NCI-H748 (cell line): ENCODE data around the gene MSRB3.

Source experiments
- DNase-seq: peaks from one replicate; lab custom pipeline; 2025; ENCODE audit not compliant: unreplicated experiment; lab: John Stamatoyannopoulos, UW

Gene MSRB3

DNA sequence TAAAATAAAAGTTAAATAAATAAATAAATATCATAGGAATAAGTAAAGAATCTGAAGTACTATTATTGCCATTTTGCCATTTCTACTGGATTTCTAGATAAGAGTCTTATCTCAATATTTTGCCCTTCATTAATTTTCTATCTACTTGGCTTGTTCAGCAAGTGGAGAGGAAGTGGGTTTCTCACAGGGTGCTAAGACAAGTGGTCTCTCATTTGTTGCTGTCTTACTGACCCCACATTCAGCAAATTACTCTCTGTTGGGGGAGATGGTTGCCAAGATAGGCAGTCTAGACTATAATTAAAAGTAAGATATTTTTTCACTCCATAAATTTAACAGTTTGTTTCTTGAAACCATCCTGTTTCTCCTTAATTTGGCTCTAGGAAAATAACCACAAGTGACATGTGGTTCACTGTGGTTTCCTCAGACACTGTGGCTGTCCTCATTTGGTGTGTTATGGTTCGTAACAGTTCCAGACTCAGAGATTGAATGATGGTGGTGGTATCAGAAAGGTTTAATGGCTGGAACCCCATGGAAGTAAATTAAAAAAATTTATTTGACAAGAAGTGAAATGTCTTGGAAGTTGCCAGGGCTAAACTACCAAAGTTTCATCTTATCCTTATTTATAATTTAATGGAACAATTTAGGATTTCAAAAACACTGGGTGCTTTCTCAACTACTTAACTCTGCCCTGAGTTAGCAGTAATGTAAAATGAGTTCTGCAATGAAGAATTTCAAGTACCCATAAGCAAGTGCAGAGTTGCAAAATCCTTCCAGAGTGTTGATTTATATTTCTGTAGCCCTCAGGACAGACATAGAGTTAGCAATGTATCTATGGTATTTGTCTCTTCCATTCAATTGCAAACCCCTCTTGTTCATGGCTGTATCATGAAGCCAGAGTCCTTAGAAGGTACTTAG, 214.8 kb downstream of the MSRB3 start:
- no peak for DNase-seq

DNA sequence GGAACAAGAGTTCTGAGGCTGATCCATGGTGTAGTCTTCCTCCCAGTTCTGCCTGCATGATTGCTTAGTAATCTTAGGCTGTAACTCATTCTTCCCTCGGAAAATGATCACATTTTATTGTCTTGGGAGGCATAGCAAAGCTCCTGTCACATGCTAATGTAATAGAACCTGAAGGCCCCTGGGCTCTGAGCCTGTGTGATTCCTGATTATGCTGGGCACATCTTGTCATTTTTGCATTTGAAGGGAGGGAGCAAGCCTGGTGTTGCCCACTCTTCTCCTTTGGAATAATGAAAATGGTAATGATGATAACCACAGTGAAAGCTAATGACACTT, 215.4 kb downstream of the MSRB3 start:
- no peak for DNase-seq

DNA sequence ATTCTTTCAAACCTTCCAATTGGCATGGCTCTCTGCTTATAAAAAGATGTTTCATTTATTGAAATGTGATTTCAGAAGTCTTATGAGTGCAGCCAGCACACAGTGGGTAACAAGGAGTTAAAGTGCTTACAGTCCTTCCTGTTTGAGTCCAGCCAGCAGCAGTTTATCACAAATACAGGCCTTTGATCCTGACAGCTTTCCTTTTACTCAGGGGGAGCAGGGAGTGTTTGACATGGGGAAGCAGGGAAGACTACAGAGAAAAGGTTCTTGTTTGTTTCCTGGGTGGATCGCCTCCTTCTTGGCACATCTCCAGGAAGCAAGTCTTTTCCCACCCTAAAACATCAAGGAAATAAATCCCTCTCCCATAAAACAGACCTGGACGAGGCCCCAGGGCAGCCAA, 216.1 kb downstream of the MSRB3 start:
- no peak for DNase-seq

DNA sequence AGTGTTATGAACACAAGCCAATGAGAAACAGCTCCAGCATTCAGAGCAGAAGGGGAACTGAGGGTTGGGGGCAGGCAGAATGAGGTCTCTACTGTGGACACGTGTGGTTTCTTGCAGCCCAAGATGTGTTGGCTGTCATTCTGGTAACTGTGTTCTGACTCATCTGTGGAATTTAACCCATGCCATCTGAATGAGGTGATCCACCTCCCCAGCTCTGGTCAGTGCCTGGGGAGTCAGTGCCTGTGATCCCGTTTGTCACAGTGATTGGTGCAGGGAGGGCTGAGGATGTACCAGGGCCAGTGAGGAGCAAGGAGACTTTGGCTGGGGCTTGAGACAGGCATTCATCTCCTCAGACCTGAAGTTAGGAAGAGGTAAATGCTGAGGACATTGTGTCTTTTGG, 216.8 kb downstream of the MSRB3 start:
- DNase-seq: no peak

DNA sequence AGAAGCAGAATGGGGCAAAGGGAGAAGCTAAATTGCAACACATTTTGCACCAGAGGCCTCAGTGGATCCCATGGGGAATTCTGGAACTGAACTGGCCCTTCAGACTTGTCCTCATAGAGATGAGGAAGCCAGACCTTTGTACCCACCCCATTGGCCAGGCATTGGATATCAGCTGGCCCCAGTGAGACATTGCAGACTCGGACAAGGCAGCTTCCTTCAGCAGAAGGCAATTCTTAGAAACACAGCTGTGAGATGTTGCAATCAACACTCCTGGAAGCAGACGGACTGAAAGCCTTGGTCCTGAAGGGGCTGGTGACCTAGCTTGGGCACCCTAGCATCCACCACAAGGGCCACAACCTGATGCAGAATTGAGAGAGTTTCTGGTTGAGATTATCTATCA, 218.1 kb downstream of the MSRB3 start:
- no peak for DNase-seq

DNA sequence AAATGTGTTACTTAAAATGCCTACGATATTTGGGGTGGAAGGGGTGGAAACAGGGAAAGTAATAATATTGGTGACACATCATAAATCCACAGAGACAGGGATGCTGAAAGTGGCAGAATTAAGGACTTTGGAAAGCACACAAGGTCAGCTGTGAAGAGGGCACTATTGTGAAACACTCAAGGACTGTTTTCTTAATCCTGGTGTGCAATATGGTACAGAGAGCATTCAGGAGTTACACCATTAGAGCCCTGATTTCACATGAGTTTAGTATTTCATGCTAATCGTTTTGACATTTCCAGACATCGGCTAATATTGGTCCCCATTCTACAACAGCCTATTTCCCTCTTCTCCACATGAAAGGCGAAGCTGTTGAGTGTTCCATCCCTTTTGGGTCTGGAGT, 219.2 kb downstream of the MSRB3 start:
- no peak for DNase-seq

DNA sequence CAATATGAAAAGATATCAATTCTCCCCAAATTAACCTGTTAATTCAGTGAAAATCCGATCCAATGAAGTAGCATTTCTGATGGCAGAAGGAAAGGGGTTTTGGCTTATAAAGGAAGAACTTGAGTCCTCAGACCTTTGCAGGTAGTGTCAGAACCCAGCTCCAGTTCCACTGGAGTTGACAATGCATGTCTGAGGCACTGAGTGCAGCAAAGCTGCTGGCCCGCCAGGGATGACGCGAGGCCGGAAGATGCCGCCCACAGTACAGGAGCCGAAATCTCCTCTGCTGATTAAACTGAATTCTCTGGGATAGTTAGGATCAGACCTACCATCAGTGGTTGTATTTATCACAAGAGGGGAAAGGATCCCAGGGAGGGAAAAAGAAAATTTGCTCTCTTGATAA, 220.7 kb downstream of the MSRB3 start:
- no peak for DNase-seq

DNA sequence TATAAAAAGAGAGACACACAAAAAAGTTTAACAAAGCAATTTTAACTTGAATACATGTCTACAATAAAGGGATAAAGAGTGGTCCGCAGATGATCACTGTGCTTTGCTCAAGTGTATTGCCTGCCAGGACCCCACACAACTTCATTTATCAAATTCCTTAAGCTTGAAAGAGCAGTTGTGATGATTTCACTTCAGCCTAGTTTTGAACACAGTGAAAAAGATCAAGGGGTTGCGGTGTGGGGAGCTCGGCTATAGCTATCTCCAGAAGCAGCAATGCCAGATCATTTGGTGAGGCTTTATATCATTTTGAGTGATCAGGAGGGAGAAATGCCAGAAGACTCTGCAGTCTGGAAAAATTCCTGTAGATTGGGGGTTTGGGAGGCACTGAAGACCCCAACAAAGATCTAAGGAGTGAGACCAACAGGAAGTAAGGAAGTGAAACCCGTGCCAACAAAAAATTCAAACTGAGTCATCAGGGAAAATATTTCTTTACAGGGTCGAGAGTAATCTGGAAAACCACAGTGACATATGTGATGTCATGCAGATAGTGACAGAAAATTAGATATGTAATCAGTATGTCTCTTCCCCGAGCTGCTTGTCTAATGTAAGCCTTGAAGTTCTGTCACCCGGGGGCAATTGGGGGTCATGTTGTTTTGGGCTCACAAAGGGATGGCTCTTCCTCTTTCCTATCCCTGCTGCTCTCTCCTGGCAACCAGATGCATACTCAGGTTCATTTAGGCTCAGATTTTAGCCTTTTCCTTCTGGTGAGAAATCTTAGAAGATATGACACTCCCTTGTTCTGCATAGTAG, 221.8 kb downstream of the MSRB3 start:
- no peak for DNase-seq

DNA sequence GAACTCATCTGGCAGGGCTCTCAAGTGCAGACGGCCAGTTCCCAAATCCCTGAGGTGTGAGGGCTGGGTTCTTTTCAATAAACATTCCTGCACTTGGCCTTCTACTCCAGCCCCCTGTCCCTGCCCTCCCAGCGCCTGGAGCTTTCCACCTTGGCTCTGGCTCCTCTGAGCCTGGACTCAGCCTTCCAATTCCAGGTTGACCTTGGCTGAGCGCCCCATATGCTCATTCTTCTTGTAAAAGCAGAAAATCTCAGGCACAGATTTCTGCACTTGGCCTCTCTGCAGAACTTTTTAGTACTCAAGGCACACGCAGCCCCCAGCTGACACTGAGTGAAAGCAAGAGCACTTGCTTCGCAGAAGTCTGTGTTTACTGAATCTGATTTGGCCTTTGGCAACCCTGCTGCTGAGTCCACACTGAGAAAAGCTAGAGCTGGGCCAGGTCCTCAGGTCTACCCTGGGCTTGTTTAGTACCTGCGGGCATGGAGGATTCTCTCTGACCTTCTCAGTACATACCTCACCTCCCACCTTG, 222.7 kb downstream of the MSRB3 start:
- no peak for DNase-seq

DNA sequence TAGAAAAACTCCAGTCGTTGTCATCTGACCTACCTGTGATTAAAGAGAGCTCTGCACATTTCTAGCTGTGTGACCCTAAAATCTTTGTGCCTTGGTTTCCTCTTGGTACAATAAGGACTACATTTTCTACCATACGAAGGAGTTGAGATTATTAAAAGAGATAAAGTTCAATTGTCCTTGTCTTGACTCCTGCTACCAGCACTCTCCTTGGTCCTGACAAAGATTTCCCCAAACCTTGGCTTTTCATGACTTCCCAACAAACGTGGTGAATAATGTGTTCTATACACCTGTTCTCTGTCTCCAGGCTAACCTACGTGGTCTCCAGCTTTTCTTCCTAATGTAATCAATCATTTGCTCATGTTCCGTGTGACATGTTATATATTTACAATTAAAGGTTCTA, 223.5 kb downstream of the MSRB3 start:
- DNase-seq: no peak

DNA sequence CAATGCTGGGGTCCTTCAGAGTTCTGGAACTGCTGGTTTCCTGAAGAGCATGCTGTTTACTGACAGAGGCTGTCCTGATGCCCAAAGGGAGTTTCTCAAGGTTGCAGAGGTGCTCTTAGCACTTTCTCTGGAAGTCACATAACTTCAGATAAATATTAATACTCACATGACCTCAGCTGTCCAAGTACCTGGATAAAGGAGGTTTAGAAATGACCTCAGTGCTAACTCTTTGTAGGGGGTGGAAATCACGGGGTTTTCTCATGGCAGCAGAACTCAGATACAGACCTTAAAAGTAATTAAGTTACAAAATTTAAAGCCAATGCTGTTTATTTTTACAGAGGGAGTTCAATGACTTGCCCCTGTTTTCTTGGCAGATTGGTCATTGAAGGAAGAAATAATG, 225.9 kb downstream of the MSRB3 start:
- no peak for DNase-seq

DNA sequence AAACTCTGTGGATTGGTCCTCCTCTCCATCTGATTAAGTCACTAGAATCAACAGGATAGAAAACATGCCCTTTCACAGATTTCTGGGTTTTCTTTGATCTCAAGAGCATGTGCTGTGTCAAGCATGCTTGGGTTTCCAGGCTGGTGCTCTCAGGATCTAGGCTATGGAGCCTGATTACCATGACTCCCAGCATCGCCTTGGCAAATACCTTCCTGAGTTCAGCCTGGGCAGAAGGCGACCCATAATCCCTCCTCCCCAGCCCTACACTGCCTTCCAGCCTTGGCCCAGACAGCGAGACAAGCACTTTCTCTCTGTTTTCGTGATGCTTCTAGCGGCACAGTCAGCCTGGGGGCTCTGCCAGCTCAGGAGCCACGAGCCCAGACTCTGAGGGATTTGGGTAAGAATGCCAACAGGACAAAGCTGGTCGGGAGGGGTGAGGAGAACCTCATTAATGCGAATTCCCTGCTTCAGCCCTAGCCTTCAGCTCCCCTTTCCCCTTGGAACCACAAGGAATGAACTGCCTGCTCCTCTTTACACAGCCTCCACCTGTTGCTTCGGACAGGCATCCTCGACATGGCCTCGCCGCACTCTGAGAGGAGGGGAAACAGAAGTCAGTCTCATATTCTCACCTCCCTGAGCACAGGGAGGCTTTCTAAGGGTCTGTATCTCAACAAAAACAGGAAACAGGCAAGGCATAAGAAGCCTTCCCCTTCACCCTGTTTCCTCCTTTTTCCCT, 227.1 kb downstream of the MSRB3 start:
- no peak for DNase-seq

DNA sequence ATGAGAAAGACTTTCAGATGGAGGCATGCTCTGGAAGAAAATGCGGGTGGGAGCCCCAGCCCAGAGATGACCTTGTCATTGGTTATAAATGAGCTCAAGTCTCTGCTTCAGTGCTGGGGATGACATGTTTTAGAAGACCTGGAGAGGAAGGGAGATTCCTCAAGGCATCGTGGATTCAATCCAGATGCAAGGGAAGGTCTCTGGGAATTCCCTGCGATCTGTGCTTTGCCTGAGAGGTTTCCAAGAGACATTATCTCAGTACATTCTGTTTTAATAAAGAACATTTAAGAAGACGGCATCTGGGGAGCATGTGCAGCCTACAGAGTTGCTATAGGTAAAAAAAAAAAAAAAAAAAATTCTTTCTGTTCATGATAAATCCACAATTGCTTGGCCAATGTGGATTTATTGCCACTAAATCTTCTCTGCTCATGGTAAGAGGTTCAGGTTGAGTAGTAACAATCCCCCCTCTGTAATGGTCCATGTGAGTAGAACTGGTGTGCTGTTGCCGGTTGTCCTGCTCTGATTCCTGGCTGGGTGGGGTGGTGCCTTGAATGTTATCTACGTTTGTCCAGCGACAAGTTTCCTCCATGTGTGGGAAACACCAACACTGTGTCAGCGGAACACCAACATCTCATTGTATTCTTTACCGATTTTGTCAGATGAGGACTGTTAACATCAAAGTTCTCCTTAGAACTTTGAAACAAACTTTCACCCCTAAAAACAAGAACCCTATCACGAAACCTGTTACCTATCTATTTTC, 230.0 kb downstream of the MSRB3 start:
- no peak for DNase-seq

DNA sequence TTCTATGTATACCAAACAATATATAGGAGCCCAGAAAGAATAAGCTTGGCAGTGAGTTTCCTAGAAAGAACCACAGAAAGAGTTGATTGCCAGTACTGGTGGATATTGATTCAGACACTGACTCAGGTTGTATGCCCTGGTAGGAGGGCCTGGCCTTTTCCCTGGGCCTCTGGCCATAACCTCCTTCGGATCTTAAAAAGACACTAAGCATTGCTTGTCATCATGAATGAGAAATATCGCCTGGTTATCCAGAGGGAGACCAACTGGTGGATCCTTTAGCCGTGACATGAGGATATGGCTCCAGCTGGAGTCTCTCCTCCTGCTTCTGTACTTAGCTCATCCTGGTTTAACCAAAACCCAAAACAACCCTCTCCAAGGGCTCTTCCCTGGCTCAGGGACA, 231.5 kb downstream of the MSRB3 start:
- no peak for DNase-seq

DNA sequence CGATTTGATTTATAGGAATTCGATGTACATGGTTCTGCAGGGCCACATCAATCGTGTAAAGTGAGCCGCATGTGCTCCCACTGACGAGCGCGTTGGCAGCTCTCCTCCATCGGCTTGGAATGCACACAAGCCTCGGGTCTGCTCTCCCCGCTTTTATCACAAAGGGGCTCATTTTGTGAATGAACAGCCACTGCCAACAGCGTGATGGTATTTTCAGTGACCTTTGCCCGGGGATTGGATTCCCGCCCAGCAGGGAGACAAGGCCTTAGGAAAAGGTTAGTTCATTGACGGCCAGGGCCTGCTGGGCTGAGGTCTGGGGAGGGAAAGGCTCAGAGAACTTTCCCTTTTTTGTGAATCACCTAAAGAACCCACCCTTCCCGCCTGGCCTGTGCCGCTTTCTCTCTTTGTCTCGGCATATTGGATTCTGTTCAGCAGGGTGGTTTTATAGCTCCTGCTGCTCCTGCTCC, 232.1 kb downstream of the MSRB3 start:
- no peak for DNase-seq

DNA sequence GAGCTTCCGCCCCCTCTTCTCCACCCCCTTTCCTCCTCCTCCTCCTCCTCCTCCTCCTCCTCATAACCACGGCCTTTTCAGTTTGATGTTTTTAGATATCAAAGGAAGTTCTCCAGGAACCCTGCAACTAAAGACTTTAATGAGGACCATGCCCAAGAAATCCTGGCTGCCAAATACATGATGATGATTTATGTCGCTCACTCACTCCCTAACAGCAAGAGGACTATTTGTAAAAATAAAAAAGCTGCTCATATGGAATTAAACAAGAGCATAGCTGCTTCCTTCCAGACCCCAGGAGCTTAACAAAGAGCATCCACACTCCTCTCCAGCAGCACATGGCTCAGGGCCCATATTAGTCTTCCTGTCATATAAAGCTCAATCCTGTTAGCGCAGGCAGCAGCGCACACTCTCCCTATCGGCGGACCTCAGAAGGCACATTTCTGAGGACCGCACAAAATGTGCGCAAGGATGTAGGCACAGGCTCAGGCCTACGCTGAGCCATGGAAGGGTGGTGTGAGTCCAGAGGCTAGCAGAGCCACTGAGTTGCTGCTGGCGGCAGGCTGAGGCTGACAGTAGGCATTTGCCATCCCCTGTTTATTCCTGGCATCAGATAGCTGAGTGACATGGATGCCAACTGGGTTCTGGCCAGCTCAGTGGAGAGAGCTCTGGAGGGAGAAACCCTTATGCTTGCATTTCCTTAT, 232.8 kb downstream of the MSRB3 start:
- DNase-seq: no peak

DNA sequence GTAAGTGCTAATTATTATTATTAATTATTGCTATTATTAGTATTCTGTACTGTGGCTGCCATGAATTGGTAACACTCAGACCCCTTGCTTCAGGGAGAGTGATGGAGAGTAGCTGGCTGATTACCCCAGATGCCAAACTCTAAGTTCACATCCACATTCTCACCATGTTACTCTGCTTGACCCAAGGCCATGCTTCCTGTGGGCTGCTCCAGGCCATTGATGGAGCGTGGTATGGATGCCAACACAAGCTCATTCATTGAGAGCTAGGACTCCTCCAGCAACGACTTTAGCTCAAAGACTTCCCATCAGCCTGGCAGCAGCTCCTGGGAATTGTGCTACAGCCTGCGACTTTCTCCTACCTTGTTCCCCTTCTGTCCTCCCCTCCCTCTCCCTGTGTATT, 233.4 kb downstream of the MSRB3 start:
- no peak for DNase-seq
